Adipocyte (in vitro differentiated cells): ENCODE measurements around the gene PPARGC1A.

Experiments used
- DNase-seq: peaks from one replicate; pipeline ENCODE4 v3.0.0-alpha.2; 2015; ENCODE audit warnings: low read depth
- H3K27me3 ChIP-seq: replicated peaks from 2 replicates; pipeline ENCODE4 v1.7.0; 2013; ENCODE audit warnings: mild to moderate bottlenecking, low read length, moderate library complexity; ENCODE audit not compliant: control insufficient read depth, insufficient read depth
- H3K36me3 ChIP-seq: 2 replicates; pipeline ENCODE4 v1.7.0; 2013; ENCODE audit warnings: low read length, mild to moderate bottlenecking, moderate library complexity; ENCODE audit not compliant: control insufficient read depth, insufficient read depth, severe bottlenecking
- H3K4me1 ChIP-seq: 2 replicates; pipeline ENCODE4 v1.7.0; 2013; ENCODE audit warnings: mild to moderate bottlenecking, low read length, moderate library complexity; ENCODE audit not compliant: control insufficient read depth, insufficient read depth
- H3K4me3 ChIP-seq: 2 replicates; pipeline ENCODE4 v1.7.0; 2013; ENCODE audit warnings: mild to moderate bottlenecking, low read length, moderate library complexity
- H3K9ac ChIP-seq: 2 replicates; pipeline ENCODE4 v1.7.0; 2013; ENCODE audit warnings: mild to moderate bottlenecking, low read length, moderate library complexity
- H3K9me3 ChIP-seq: 2 replicates; pipeline ENCODE4 v1.7.0; 2013; ENCODE audit warnings: mild to moderate bottlenecking, low read length, moderate library complexity; ENCODE audit not compliant: control insufficient read depth

The PPARGC1A gene

DNA sequence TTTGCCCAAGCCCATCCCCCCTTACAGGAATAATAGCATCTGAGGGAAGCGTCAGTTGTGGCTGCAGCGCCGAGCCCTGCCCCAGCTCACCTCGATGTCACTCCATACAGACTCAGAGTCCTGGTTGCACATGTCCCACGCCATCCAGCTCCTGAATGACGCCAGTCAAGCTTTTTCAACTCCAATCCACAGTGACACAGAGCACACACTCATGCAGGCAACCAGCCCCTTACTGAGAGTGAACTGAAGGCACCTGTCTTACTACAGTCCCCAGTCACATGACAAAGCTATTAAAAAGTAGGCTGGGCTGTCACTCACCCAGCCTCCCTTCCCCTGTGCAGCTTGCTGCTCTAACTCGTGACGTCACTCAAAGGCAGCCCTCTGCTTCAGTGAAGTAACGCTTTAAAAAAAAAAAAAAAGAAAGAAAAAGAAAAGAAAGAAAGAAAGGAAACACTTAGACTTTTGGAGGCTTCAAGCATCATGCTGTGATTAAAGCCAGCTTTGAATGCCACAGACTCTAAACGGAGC, at the start of gene PPARGC1A:
Gene PPARGC1A (minus strand): TSS at position 234 of the 528 bp plus-strand sequence. CDS start 90 bp downstream, at position 144.
- no peaks in the 10 kb centered on the region for H3K27me3 ChIP-seq
- peak within 1 kb of the TSS; percentile 93 for H3K9ac ChIP-seq
- no peaks in the 10 kb centered on the region for H3K9me3 ChIP-seq
- peak; percentile 30 for DNase-seq
- H3K4me1 ChIP-seq: peaks cover 54% of the 10 kb centered on the region
- no peaks in the 10 kb centered on the region for H3K36me3 ChIP-seq
- H3K4me3 ChIP-seq: peak within 1 kb of the TSS; percentile 88

DNA sequence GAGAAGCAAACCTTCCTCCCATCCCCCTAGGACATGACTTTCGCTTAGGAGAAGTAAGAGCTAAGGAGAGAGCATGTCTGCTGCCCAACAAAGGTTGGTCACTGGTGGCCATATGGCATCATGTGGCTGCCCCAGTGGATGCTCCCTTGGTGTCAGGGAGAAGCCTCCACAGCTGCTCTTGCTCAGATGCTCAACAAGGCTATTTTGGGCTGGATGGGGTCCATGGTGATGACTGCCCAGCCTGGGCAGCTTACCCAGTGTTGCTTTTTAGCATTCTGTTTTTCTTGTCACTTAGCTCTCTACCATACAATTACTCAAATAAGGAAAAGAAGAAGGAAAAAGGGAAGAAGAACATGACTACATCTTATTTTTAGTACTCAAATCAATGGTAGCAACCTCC, 48.9 kb upstream of the PPARGC1A start:
- Histone ChIP-seq H3K27me3 (no peaks in the 10 kb centered on the region), H3K9me3 (no peaks in the 10 kb centered on the region), H3K9ac (no peak overlapping the region), H3K36me3 (no peaks in the 10 kb centered on the region), H3K4me1 (peaks cover 50% of the 10 kb centered on the region), H3K4me3 (no peak overlapping the region)
- DNase-seq: no peak

GRCh38 chr4:23937173-23937572, 47.3 kb upstream of the PPARGC1A start:
- peak overlapping the region; percentile 22 for H3K4me3 ChIP-seq
- no peaks in the 10 kb centered on the region for H3K27me3 ChIP-seq
- H3K9ac ChIP-seq: peak overlapping the region; percentile 66
- H3K9me3 ChIP-seq: no peaks in the 10 kb centered on the region
- H3K4me1 ChIP-seq: peaks cover 59% of the 10 kb centered on the region
- peak; percentile 35 for DNase-seq
- H3K36me3 ChIP-seq: no peaks in the 10 kb centered on the region

DNA sequence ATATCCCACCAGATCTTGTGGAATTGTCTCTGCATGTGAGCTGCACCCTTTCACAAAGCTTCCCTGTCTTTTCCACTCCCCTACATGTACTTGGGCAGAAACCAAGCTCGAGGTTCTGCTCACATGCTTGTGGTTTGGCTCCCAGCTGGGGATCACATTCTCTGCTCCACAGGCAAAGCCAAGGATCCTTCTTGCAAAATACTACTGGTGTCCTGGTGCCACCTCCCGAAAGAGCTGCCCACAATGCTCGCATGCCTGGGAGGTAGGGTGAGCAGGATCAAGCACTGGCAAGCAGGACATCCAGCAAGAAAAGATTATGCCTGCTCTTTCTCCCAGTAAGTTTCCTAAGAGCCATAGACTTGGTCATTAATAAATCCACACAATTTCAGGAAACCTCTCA, 45.1 kb upstream of the PPARGC1A start:
- Histone ChIP-seq H3K4me3 (peak overlapping the region; percentile 36), H3K9me3 (no peaks in the 10 kb centered on the region), H3K36me3 (no peaks in the 10 kb centered on the region), H3K4me1 (peaks cover 74% of the 10 kb centered on the region), H3K27me3 (no peaks in the 10 kb centered on the region), H3K9ac (peak overlapping the region; percentile 78)
- peak; percentile 80 for DNase-seq

DNA sequence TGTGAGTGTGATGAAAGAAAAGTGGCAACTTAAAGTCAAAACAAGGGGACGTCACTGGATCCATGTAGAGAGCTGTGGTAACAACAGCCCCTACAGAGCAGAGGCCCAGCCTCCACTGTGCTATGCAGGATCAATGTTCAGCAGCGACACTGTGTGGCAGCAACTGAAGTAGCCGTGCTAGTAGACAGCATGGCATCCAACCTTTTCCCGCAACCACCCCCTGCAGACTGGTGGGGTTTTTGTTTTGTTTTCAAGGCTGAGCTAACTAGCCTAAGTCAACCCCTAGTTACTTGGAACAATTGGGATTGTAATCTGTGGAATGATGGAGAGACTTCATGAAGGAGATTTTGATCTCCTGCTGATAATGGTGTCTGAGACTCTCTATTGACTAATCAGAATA, 44.4 kb upstream of the PPARGC1A start:
- Histone ChIP-seq H3K27me3 (no peaks in the 10 kb centered on the region), H3K4me3 (no peak overlapping the region), H3K9me3 (no peaks in the 10 kb centered on the region), H3K9ac (peak overlapping the region; percentile 74), H3K36me3 (no peaks in the 10 kb centered on the region), H3K4me1 (peaks cover 74% of the 10 kb centered on the region)
- DNase-seq: no peak

DNA sequence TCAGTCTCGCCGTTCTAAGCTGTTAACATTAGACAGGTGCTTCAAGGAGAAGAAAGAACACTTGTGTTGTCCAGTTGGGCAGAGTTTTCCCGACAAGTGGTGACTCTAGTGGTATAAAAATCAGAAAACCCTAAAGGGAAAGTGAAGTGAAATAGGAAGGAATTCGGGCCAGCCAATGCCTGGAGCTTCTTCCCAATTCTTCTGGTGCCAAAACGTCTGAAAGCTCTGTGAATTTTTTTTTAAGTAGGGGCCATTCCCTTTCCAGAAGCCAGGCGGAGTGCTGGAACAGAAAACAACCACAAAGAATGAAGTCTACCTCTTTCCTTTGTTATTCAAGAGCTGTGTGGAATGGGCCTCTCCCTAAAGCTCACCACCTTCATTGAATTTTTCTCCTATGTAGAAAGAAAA, 43.1 kb upstream of the PPARGC1A start:
- peak overlapping the region; percentile 53 for H3K4me3 ChIP-seq
- no peaks in the 10 kb centered on the region for H3K36me3 ChIP-seq
- peak overlapping the region; percentile 74 for H3K9ac ChIP-seq
- H3K27me3 ChIP-seq: no peaks in the 10 kb centered on the region
- H3K9me3 ChIP-seq: no peaks in the 10 kb centered on the region
- peak; percentile 45 for DNase-seq
- peaks cover 74% of the 10 kb centered on the region for H3K4me1 ChIP-seq

DNA sequence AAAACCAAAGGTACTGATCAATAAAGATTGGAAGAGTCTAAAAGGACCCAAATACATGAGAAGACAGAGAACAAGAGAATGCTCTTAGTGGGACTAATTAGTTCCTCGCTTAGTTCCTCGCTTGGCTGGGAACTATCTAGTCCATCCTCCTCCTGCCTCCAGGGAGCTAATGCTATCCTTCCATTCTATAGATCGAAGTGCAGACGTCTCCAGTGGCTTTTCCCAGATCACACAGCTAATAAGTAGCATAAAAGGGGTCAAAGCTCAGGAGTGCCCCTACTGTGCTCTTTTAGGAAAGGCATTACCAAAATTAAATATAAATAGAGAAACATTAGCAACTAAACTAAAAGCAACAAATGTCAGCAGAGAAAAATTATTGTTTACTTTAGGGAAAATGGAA, 42.3 kb upstream of the PPARGC1A start:
- Histone ChIP-seq H3K4me3 (peak overlapping the region; percentile 22), H3K4me1 (peaks cover 70% of the 10 kb centered on the region), H3K36me3 (no peaks in the 10 kb centered on the region), H3K9ac (peak overlapping the region; percentile 74), H3K27me3 (no peaks in the 10 kb centered on the region), H3K9me3 (no peaks in the 10 kb centered on the region)
- DNase-seq: no peak

- Histone ChIP-seq H3K36me3 (no peaks in the 10 kb centered on the region), H3K9me3 (no peaks in the 10 kb centered on the region), H3K4me3 (no peak overlapping the region), H3K9ac (peak overlapping the region; percentile 74), H3K4me1 (peaks cover 62% of the 10 kb centered on the region), H3K27me3 (no peaks in the 10 kb centered on the region)
- DNase-seq: no peak
Measured at GRCh38 chr4:23931489-23931830, 41.6 kb upstream of the PPARGC1A start.

- H3K9me3 ChIP-seq: no peaks in the 10 kb centered on the region
- H3K4me1 ChIP-seq: peaks cover 57% of the 10 kb centered on the region
- H3K4me3 ChIP-seq: peak overlapping the region; percentile 44
- DNase-seq: no peak
- H3K36me3 ChIP-seq: no peaks in the 10 kb centered on the region
- no peaks in the 10 kb centered on the region for H3K27me3 ChIP-seq
- peak overlapping the region; percentile 74 for H3K9ac ChIP-seq
Measured at GRCh38 chr4:23930750-23931488, 41.1 kb upstream of the PPARGC1A start.

GRCh38 chr4:23929248-23929647, 39.4 kb upstream of the PPARGC1A start:
- Histone ChIP-seq H3K4me3 (no peak overlapping the region), H3K9ac (no peak overlapping the region), H3K9me3 (no peaks in the 10 kb centered on the region), H3K27me3 (no peaks in the 10 kb centered on the region), H3K4me1 (peaks cover 42% of the 10 kb centered on the region), H3K36me3 (no peaks in the 10 kb centered on the region)
- DNase-seq: no peak

DNA sequence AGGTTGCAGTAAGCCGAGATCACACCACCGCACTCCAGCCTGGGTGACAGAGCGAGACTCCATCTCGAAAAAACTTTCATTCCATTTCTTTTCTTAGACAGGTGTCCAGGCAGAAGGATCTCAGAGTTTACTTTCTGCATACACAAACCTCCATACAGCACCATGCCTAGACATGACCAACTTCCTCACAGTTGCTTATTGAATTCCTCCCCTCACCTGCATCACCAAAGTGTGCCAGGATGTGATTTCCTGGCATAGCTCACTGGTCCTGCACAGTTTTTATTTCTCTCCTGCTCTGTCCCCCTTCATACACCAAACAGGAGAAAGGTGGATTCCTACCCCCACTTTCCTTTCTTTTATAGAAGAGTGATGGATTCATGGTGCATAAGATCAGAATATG, 34.7 kb upstream of the PPARGC1A start:
- no peak overlapping the region for H3K9ac ChIP-seq
- no peak for DNase-seq
- no peak overlapping the region for H3K4me3 ChIP-seq
- no peaks in the 10 kb centered on the region for H3K9me3 ChIP-seq
- H3K36me3 ChIP-seq: no peaks in the 10 kb centered on the region
- peaks cover 10% of the 10 kb centered on the region for H3K4me1 ChIP-seq
- no peaks in the 10 kb centered on the region for H3K27me3 ChIP-seq

DNA sequence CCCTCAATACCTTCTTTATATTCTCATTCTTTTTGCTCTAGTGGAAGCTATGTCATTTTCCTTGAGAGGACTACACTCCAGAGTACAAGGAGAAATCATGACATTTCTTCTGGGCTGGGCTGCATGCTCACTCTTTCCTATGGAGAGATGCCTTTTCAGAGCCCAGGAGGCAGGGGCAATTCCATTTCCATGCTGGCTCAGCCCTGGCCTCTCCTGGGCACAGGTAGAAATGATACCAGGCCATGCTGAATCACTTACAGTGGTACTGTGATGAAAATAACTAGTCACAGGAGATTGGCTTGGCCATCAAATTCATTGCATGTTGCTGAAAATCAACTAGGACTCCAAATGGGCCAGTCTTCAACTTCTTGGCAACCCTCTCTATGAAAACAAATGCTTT, 34.0 kb upstream of the PPARGC1A start:
- Histone ChIP-seq H3K4me1 (peaks cover 10% of the 10 kb centered on the region), H3K36me3 (no peaks in the 10 kb centered on the region), H3K9me3 (no peaks in the 10 kb centered on the region), H3K4me3 (no peak overlapping the region), H3K27me3 (no peaks in the 10 kb centered on the region), H3K9ac (no peak overlapping the region)
- DNase-seq: no peak
